Fibroblast of lung (primary cell): Measurements from ENCODE around the gene KIF21B. TPM values are rescaled to one million over a fixed set of nuclear protein-coding genes. Genes with fewer than 3 reads are reported as not detected.

Source experiments
- DNase-seq, 2 donors: peaks; one replicate each; pipeline versions ENCODE4 v3.0.0 to v3.0.0-alpha.2; 2010; ENCODE audit warnings: low read depth in 2 of 2
- H2AFZ ChIP-seq: 2 replicates; pipeline ENCODE4 v1.5.1; 2012; ENCODE audit warnings: low read length, control low read depth, inconsistent platforms
- H3K27ac ChIP-seq: 2 replicates; pipeline ENCODE4 v1.5.1; 2011; ENCODE audit warnings: low read length, control low read depth; ENCODE audit not compliant: insufficient read depth
- H3K27me3 ChIP-seq: 2 replicates; pipeline ENCODE4 v1.5.1; 2011; ENCODE audit warnings: mild to moderate bottlenecking, low read length; ENCODE audit not compliant: control insufficient read depth, insufficient read depth
- H3K36me3 ChIP-seq: 2 replicates; pipeline ENCODE4 v1.5.1; 2011; ENCODE audit warnings: low read length; ENCODE audit not compliant: control insufficient read depth, insufficient read depth
- H3K4me1 ChIP-seq: 2 replicates; pipeline ENCODE4 v1.5.1; 2011; ENCODE audit warnings: low read length; ENCODE audit not compliant: control insufficient read depth, insufficient read depth; ENCODE audit errors: extremely low read depth
- H3K4me2 ChIP-seq: 2 replicates; pipeline ENCODE4 v1.5.1; 2011; ENCODE audit warnings: low read length, control low read depth; ENCODE audit not compliant: insufficient read depth; ENCODE audit errors: extremely low read depth
- H3K4me3 ChIP-seq, 4 experiments: fragments of 200-600 bp in 1 of 4; sonication (generic) in 1 of 4; replicated peaks in 1 of 4; 2 replicates each; pipeline ENCODE4 v1.5.1; 2011 to 2016; ENCODE audit warnings: low read length in 4 of 4, low read depth in 3 of 4, mild to moderate bottlenecking in 3 of 4, control low read depth in 2 of 4, inconsistent platforms in 1 of 4, mixed read lengths in 1 of 4; ENCODE audit not compliant: insufficient read depth in 1 of 4; ENCODE audit errors: control extremely low read depth in 1 of 4
- H3K79me2 ChIP-seq: 2 replicates; pipeline ENCODE4 v1.5.1; 2012; ENCODE audit warnings: mild to moderate bottlenecking, low read length, inconsistent platforms; ENCODE audit not compliant: control insufficient read depth, insufficient read depth
- H3K9ac ChIP-seq: 2 replicates; pipeline ENCODE4 v1.5.1; 2011; ENCODE audit warnings: mild to moderate bottlenecking, low read length, control low read depth; ENCODE audit not compliant: insufficient read depth
- H3K9me3 ChIP-seq: 2 replicates; pipeline ENCODE4 v1.5.1; 2012; ENCODE audit warnings: low read depth, low read length; ENCODE audit not compliant: control insufficient read depth, insufficient read depth
- H4K20me1 ChIP-seq: 2 replicates; pipeline ENCODE4 v1.5.1; 2011; ENCODE audit warnings: low read length; ENCODE audit not compliant: control insufficient read depth, insufficient read depth; ENCODE audit errors: extremely low read depth
- CTCF ChIP-seq, 2 donors: IDR thresholded peaks in 1 of 2; conservative IDR thresholded peaks in 1 of 2; 1 replicate in 1 of 2; 2 replicates in 1 of 2; pipeline ENCODE4 v1.5.1; 2011 to 2012; ENCODE audit warnings: low read length in 2 of 2, control low read depth in 1 of 2, inconsistent platforms in 1 of 2, low read depth in 1 of 2, mild to moderate bottlenecking in 1 of 2
- EZH2 ChIP-seq: IDR thresholded peaks from 2 replicates; pipeline ENCODE4 v1.5.1; 2012; ENCODE audit warnings: low read length, control low read depth, mild to moderate bottlenecking; ENCODE audit errors: missing control alignments
- polyA plus RNA-seq, 2 donors: library from polyadenylated mRNA; depleted of rRNA in 1 of 2; stranded (reverse) in 1 of 2; unstranded in 1 of 2; fragments of >200 nt; gene quantifications; 2 replicates each; pipeline ENCODE4 v1.2.1, GENCODE V29; 2011 to 2012; ENCODE audit warnings: missing spikeins in 1 of 2
- total RNA-seq: library from RNA; depleted of rRNA; stranded (reverse); fragments of >200 nt; gene quantifications from 2 replicates; pipeline ENCODE4 v1.2.1, GENCODE V29; 2014

The KIF21B gene
- total and polyA plus RNA-seq, 2 donors (not counting 1 experiment from before 2014, with no cell fraction given) = under 0.01 to 0.08 TPM

- Histone ChIP-seq H3K4me2 (no peak overlapping the region), H2AFZ (no peak overlapping the region), H3K79me2 (no peaks in the 10 kb centered on the region), H3K9ac (no peak overlapping the region), H3K9me3 (no peaks in the 10 kb centered on the region), H4K20me1 (no peaks in the 10 kb centered on the region), H3K27ac (no peak overlapping the region), H3K27me3 (peaks cover 2% of the 10 kb centered on the region), H3K4me3 (no peak overlapping the region), H3K36me3 (no peaks in the 10 kb centered on the region), H3K4me1 (no peaks in the 10 kb centered on the region)
- no peak for DNase-seq
- TF ChIP-seq CTCF (conservative IDR thresholded peaks at IDR 0.05 in 1 of 2, IDR thresholded peaks at IDR 0.05 in 1 of 2; ENCODE audit: low read depth in 1 of 2, low read length in 2 of 2) = no peak
- TF ChIP-seq EZH2 = no peak
Observed at GRCh38 chr1:200991097-200991614, 32.4 kb downstream of the KIF21B start.

GRCh38 chr1:200990114-200990513 lies 33.4 kb downstream of the KIF21B start:
- Histone ChIP-seq H4K20me1 (no peaks in the 10 kb centered on the region), H3K27me3 (peaks cover 2% of the 10 kb centered on the region), H3K79me2 (no peaks in the 10 kb centered on the region), H3K27ac (no peak overlapping the region), H3K4me1 (no peaks in the 10 kb centered on the region), H3K4me2 (no peak overlapping the region), H3K9ac (no peak overlapping the region), H3K36me3 (no peaks in the 10 kb centered on the region), H3K9me3 (no peaks in the 10 kb centered on the region), H2AFZ (no peak overlapping the region), H3K4me3 (no peak overlapping the region)
- no peak for DNase-seq
- TF ChIP-seq EZH2 (no peak), CTCF (conservative IDR thresholded peaks at IDR 0.05 in 1 of 2, IDR thresholded peaks at IDR 0.05 in 1 of 2; ENCODE audit: low read depth in 1 of 2, low read length in 2 of 2) (no peak)

- Histone ChIP-seq H3K79me2 (no peaks in the 10 kb centered on the region), H3K9me3 (no peaks in the 10 kb centered on the region), H3K27ac (no peak overlapping the region), H3K4me2 (no peak overlapping the region), H3K4me3 (no peak overlapping the region), H3K9ac (no peak overlapping the region), H3K4me1 (no peaks in the 10 kb centered on the region), H4K20me1 (no peaks in the 10 kb centered on the region), H3K27me3 (peaks cover 2% of the 10 kb centered on the region), H2AFZ (no peak overlapping the region), H3K36me3 (no peaks in the 10 kb centered on the region)
- TF ChIP-seq CTCF (conservative IDR thresholded peaks at IDR 0.05 in 1 of 2, IDR thresholded peaks at IDR 0.05 in 1 of 2; ENCODE audit: low read depth in 1 of 2, low read length in 2 of 2) (no peak), EZH2 (no peak)
- no peak for DNase-seq
Observed at GRCh38 chr1:200989337-200989736, 34.2 kb downstream of the KIF21B start.
